Loucy (cell line): ENCODE results near the gene SIGLEC12.

Source experiments
- H2AFZ ChIP-seq: fragments of 200-600 bp; sonication (generic); 2 replicates; pipeline ENCODE4 v1.6.0; 2016; ENCODE audit warnings: antibody characterized with exemption, mild to moderate bottlenecking, low read length, moderate library complexity
- H3F3A ChIP-seq: fragments of 200-600 bp; 2 replicates; pipeline ENCODE4 v1.6.0; 2016; ENCODE audit warnings: antibody characterized with exemption, low read depth, mild to moderate bottlenecking
- H3K27me3 ChIP-seq: fragments of 200-600 bp; sonication (generic); 2 replicates; pipeline ENCODE4 v1.6.1; 2014; ENCODE audit warnings: low read length, mild to moderate bottlenecking; ENCODE audit not compliant: insufficient read depth, poor library complexity, severe bottlenecking
- H3K36me3 ChIP-seq: fragments of 200-600 bp; sonication (generic); 2 replicates; pipeline ENCODE4 v1.6.1; 2016; ENCODE audit warnings: low read length; ENCODE audit not compliant: insufficient read depth
- H3K4me1 ChIP-seq: fragments of 200-600 bp; sonication (generic); 2 replicates; pipeline ENCODE4 v1.5.1; 2014; ENCODE audit warnings: low read length, mild to moderate bottlenecking; ENCODE audit not compliant: insufficient read depth, poor library complexity, severe bottlenecking
- H3K4me2 ChIP-seq: fragments of 200-600 bp; sonication (generic); 2 replicates; pipeline ENCODE4 v1.6.0; 2014; ENCODE audit warnings: antibody characterized with exemption, low read length, low read depth, mild to moderate bottlenecking; ENCODE audit not compliant: poor library complexity, severe bottlenecking
- H3K4me3 ChIP-seq: fragments of 200-600 bp; sonication (generic); 2 replicates; pipeline ENCODE4 v1.5.1; 2014; ENCODE audit warnings: low read length, mild to moderate bottlenecking, mixed read lengths; ENCODE audit not compliant: poor library complexity, severe bottlenecking
- H3K79me2 ChIP-seq: fragments of 200-600 bp; sonication (generic); 2 replicates; pipeline ENCODE4 v1.6.1; 2014; ENCODE audit warnings: low read length; ENCODE audit not compliant: insufficient read depth
- H3K9ac ChIP-seq: fragments of 200-600 bp; sonication (generic); 2 replicates; pipeline ENCODE4 v1.6.0; 2014; ENCODE audit warnings: mild to moderate bottlenecking, low read depth, low read length, moderate library complexity; ENCODE audit not compliant: poor library complexity, severe bottlenecking
- H3K9me2 ChIP-seq: fragments of 200-600 bp; sonication (generic); replicated peaks from 2 replicates; pipeline ENCODE4 v1.6.1; 2016; ENCODE audit warnings: low read depth, low read length, mixed read lengths
- H3K9me3 ChIP-seq: fragments of 200-600 bp; sonication (generic); 2 replicates; pipeline ENCODE4 v1.6.1; 2014; ENCODE audit warnings: mild to moderate bottlenecking, antibody characterized with exemption, low read length, low read depth; ENCODE audit not compliant: insufficient read depth
- H4K20me1 ChIP-seq: fragments of 200-600 bp; sonication (generic); 2 replicates; pipeline ENCODE4 v1.6.0; 2014; ENCODE audit warnings: antibody characterized with exemption, low read length, mild to moderate bottlenecking; ENCODE audit not compliant: insufficient read depth, poor library complexity, severe bottlenecking
- EZH2phosphoT487 ChIP-seq: fragments of 200-600 bp; IDR thresholded peaks from 2 replicates; pipeline ENCODE4 v1.6.1; 2018; ENCODE audit warnings: antibody characterized with exemption, mild to moderate bottlenecking, moderate library complexity, borderline replicate concordance
- TF ChIP-seq, protein P1 (sequence below): fragments of 200-600 bp; sonication (generic); conservative IDR thresholded peaks from 2 replicates; pipeline ENCODE4 v1.5.1; 2014; ENCODE audit warnings: mild to moderate bottlenecking, antibody characterized with exemption, low read length

The SIGLEC12 gene

DNA sequence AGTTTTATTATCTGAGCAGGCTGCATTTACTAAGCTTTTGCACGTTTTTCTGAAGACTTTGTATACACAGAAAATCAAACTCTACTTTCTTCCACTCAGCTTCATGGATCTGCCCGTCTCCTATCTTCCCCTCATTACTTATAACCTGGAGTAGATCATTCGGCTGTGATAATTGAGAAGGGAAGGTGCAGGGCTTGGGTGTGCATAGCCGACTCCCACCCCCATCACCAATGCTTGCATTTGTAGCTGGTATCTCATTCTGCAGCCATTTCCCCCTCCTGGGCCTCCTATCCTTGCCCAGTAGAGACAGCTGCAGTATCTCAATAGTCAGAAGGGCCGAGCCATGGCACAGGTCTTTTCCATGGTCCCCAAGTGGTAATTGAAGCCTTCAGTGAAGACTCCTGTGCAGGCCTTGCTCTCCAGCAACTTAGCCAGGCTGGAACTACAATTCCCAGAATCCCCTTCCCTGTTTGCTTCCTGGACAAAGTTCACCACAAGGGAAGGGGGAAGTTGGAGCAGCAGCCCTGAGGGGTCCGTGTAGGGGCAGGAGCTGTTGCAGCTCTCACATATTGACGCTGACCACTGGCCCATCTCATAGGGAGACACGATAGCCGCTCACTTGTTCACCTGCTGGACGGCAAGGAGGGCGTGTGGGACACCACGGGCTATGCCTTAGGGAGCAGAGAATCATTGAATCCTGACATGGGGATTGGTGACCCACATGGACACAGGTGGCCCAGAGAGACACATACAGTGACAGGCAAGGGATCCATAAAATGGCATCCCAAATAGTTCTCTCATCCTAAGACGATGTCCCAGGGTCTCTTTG lies 41.2 kb downstream of the SIGLEC12 start:
- TF ChIP-seq, protein P1, sequence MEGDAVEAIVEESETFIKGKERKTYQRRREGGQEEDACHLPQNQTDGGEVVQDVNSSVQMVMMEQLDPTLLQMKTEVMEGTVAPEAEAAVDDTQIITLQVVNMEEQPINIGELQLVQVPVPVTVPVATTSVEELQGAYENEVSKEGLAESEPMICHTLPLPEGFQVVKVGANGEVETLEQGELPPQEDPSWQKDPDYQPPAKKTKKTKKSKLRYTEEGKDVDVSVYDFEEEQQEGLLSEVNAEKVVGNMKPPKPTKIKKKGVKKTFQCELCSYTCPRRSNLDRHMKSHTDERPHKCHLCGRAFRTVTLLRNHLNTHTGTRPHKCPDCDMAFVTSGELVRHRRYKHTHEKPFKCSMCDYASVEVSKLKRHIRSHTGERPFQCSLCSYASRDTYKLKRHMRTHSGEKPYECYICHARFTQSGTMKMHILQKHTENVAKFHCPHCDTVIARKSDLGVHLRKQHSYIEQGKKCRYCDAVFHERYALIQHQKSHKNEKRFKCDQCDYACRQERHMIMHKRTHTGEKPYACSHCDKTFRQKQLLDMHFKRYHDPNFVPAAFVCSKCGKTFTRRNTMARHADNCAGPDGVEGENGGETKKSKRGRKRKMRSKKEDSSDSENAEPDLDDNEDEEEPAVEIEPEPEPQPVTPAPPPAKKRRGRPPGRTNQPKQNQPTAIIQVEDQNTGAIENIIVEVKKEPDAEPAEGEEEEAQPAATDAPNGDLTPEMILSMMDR = no peak
- no peak for TF ChIP-seq EZH2phosphoT487
- peak overlapping the region; percentile 56 for H3K4me3 ChIP-seq
- H3K79me2 ChIP-seq = peaks cover 6% of the 10 kb centered on the region; the same call in 1 of the 2 replicates
- H3K4me1 ChIP-seq = peaks cover 36% of the 10 kb centered on the region
- H3K9me2 ChIP-seq = no peaks in the 10 kb centered on the region
- peak overlapping the region; percentile 68 for H2AFZ ChIP-seq
- no peaks in the 10 kb centered on the region for H3K36me3 ChIP-seq
- H3K4me2 ChIP-seq = peak overlapping the region; percentile 95
- no peaks in the 10 kb centered on the region for H4K20me1 ChIP-seq
- peak overlapping the region; percentile 82 for H3K9ac ChIP-seq
- H3K27me3 ChIP-seq = no peaks in the 10 kb centered on the region
- peaks cover 4% of the 10 kb centered on the region; the same call in 1 of the 2 replicates for H3F3A ChIP-seq
- H3K9me3 ChIP-seq = no peaks in the 10 kb centered on the region

DNA sequence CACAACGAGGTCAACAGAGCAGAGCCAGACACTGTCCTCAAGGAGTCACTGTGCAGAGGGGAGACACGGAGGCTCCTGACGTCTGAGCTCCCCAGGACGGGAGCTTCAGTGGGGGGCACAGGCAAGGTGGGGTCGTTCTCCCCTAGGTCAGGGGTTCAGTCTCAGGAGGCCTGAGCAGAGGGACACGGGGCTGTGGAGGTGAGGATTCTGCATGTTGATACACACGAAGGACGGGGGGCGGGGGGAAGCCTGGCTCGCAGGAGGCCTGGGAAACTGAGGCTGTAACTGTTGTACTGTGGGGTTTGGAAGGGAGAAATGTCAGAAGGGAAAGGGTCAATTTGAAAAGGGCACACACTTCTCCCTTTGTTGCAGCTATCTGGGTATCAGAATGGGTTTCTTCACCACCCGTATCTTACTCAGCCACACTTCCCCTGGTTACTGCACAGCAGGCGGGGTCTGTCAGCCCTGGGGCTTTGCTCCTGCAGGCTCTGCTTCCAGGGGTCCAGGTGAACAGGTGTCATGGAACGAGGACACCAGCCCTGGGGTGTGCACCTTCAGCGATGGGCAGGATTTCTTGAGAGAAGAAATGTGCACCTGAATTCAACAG lies 42.6 kb downstream of the SIGLEC12 start:
- TF ChIP-seq EZH2phosphoT487 = no peak
- TF ChIP-seq, protein P1 = no peak
- H2AFZ ChIP-seq = no peak overlapping the region
- H3K9me2 ChIP-seq = no peaks in the 10 kb centered on the region
- peaks cover 4% of the 10 kb centered on the region; the same call in 1 of the 2 replicates for H3F3A ChIP-seq
- H3K36me3 ChIP-seq = no peaks in the 10 kb centered on the region
- no peaks in the 10 kb centered on the region for H3K9me3 ChIP-seq
- H3K4me3 ChIP-seq = no peak overlapping the region
- H3K9ac ChIP-seq = no peak overlapping the region
- H4K20me1 ChIP-seq = no peaks in the 10 kb centered on the region
- H3K4me2 ChIP-seq = no peak overlapping the region
- no peaks in the 10 kb centered on the region for H3K27me3 ChIP-seq
- peaks cover 36% of the 10 kb centered on the region for H3K4me1 ChIP-seq
- no peaks in the 10 kb centered on the region for H3K79me2 ChIP-seq

DNA sequence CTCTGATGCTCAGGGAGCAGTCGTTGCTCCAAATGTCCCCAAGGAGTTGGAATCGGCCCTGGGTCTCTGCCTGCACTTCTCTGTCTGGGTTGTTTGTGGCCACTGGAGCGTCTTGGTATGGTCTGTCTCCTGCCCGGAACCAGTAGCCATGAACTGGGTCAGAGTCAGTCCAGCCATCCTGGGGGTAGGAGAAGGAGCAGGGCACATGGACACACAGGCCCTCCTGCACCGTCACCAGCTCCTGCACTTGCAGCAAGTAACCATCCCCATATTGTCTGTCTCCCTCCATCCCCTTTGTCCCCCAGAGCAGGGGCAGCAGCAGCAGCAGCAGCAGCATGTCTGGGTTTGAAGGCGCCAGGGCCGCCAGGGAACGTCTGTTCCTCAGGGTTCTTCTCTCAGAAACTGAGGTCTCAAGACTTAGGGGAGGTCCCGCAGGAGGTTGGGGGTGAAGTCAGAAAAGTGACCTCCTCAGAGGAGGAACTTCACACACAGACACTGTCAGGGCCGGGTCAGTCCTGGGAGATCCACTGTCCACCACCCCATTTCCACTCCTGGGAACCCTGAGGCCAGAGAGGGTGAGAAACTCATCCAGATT lies 43.5 kb downstream of the SIGLEC12 start, which contains the start of gene SIGLEC8:
Gene SIGLEC8, minus strand, starts transcription at position 404 of the 595 bp plus-strand sequence. Its CDS starts 67 bp downstream, at position 337.
- Histone ChIP-seq H3K4me1 (peaks cover 35% of the 10 kb centered on the region), H4K20me1 (no peaks in the 10 kb centered on the region), H3K4me2 (no peak within 1 kb of the TSS), H3K36me3 (no peaks in the 10 kb centered on the region), H3K9me2 (no peaks in the 10 kb centered on the region), H3K79me2 (no peaks in the 10 kb centered on the region), H3K9ac (no peak within 1 kb of the TSS), H3F3A (peaks cover 4% of the 10 kb centered on the region; the same call in 1 of the 2 replicates), H3K4me3 (no peak within 1 kb of the TSS), H3K27me3 (no peaks in the 10 kb centered on the region), H3K9me3 (no peaks in the 10 kb centered on the region), H2AFZ (no peak within 1 kb of the TSS)
- TF ChIP-seq, protein P1 = no peak
- TF ChIP-seq EZH2phosphoT487 = no peak
